GM12891 (cell line): ENCODE results near the gene STXBP6.

ENCODE experiments used
- PAX5 ChIP-seq: IDR thresholded peaks from 2 replicates; pipeline ENCODE4 v1.6.1; 2011; ENCODE audit warnings: low read length, moderate library complexity, mild to moderate bottlenecking; ENCODE audit not compliant: insufficient read depth, severe bottlenecking
- POLR2A ChIP-seq: IDR thresholded peaks from 2 replicates; pipeline ENCODE4 v1.6.1; 2011; ENCODE audit warnings: low read depth, low read length, control low read depth
- POLR2AphosphoS5 ChIP-seq: IDR thresholded peaks from 2 replicates; pipeline ENCODE4 v1.6.1; 2011; ENCODE audit warnings: low read depth, low read length, control low read depth
- POU2F2 ChIP-seq: IDR thresholded peaks from 2 replicates; pipeline ENCODE4 v1.6.1; 2011; ENCODE audit warnings: low read depth, mild to moderate bottlenecking, control low read depth, low read length, moderate library complexity
- SPI1 ChIP-seq: IDR thresholded peaks from 2 replicates; pipeline ENCODE4 v1.6.1; 2011; ENCODE audit warnings: low read depth, low read length, control low read depth
- TAF1 ChIP-seq: IDR thresholded peaks from 2 replicates; pipeline ENCODE4 v1.6.1; 2011; ENCODE audit warnings: low read depth, low read length, control low read depth

- TF ChIP-seq POLR2A = no peak
- TF ChIP-seq POLR2AphosphoS5 = no peak
- no peak for TF ChIP-seq SPI1
- TF ChIP-seq TAF1 = no peak
- no peak for TF ChIP-seq PAX5
- no peak for TF ChIP-seq POU2F2
Observed at GRCh38 chr14:24838945-24839616, 210.9 kb downstream of the STXBP6 start.
